ENCODE measurements around the gene MTA2.
"Not testable (repeated sequence)": the region's sequence is repeated elsewhere in the genome, so short reads cannot be mapped to it uniquely, and the experiment has no call there.

MTA2 gene

GRCh38 chr11:62565100-62565802 is 36.4 kb downstream of the MTA2 start:
- no peak for DNase-seq

GRCh38 chr11:62561677-62562230 is 39.9 kb downstream of the MTA2 start:
- not testable (repeated sequence) for DNase-seq

GRCh38 chr11:62560566-62561103 is 41.0 kb downstream of the MTA2 start:
- DNase-seq, result peak; percentile 89

- not testable (repeated sequence) for DNase-seq
These were observed 42.0 kb downstream of the MTA2 start for GRCh38 chr11:62559626-62560025.

GRCh38 chr11:62559204-62559603 is 42.5 kb downstream of the MTA2 start:
- no peak for DNase-seq

GRCh38 chr11:62558669-62559068 is 43.0 kb downstream of the MTA2 start:
- DNase-seq, result no peak

GRCh38 chr11:62556875-62557631 is 44.6 kb downstream of the MTA2 start:
- DNase-seq, result peak; percentile 62

- DNase-seq, result peak; percentile 93
These were observed 45.4 kb downstream of the MTA2 start for GRCh38 chr11:62556108-62556874.

GRCh38 chr11:62555464-62556107 is 46.1 kb downstream of the MTA2 start:
- peak; percentile 90 for DNase-seq

GRCh38 chr11:62554387-62555167 is 47.1 kb downstream of the MTA2 start:
- DNase-seq, result no peak

GRCh38 chr11:62553839-62554361 is 47.8 kb downstream of the MTA2 start:
- DNase-seq, result no peak

GRCh38 chr11:62553080-62553838 is 48.4 kb downstream of the MTA2 start:
- DNase-seq, result peak; percentile 95

GRCh38 chr11:62552485-62553079 is 49.1 kb downstream of the MTA2 start:
- DNase-seq, result peak; percentile 33

- DNase-seq, result not testable (repeated sequence)
These were observed 51.2 kb downstream of the MTA2 start for GRCh38 chr11:62550478-62550877.

- DNase-seq, result no peak
These were observed 52.9 kb downstream of the MTA2 start for GRCh38 chr11:62548545-62549335.

- DNase-seq, result no peak
These were observed 53.9 kb downstream of the MTA2 start for GRCh38 chr11:62547691-62548281.

- DNase-seq, result peak; percentile 32
These were observed 54.6 kb downstream of the MTA2 start for GRCh38 chr11:62546929-62547625.
